Loucy (cell line): ENCODE results near the gene ZBTB38.
A peak's percentile ranks its signal among the peaks of the same experiment; 100 is the strongest.

Experiments used
- H2AFZ ChIP-seq: fragments of 200-600 bp; sonication (generic); 2 replicates; pipeline ENCODE4 v1.6.0; 2016; ENCODE audit warnings: antibody characterized with exemption, mild to moderate bottlenecking, low read length, moderate library complexity
- H3F3A ChIP-seq: fragments of 200-600 bp; 2 replicates; pipeline ENCODE4 v1.6.0; 2016; ENCODE audit warnings: antibody characterized with exemption, low read depth, mild to moderate bottlenecking
- H3K27me3 ChIP-seq: fragments of 200-600 bp; sonication (generic); 2 replicates; pipeline ENCODE4 v1.6.1; 2014; ENCODE audit warnings: low read length, mild to moderate bottlenecking; ENCODE audit not compliant: insufficient read depth, poor library complexity, severe bottlenecking
- H3K36me3 ChIP-seq: fragments of 200-600 bp; sonication (generic); 2 replicates; pipeline ENCODE4 v1.6.1; 2016; ENCODE audit warnings: low read length; ENCODE audit not compliant: insufficient read depth
- H3K4me1 ChIP-seq: fragments of 200-600 bp; sonication (generic); 2 replicates; pipeline ENCODE4 v1.5.1; 2014; ENCODE audit warnings: low read length, mild to moderate bottlenecking; ENCODE audit not compliant: insufficient read depth, poor library complexity, severe bottlenecking
- H3K4me2 ChIP-seq: fragments of 200-600 bp; sonication (generic); 2 replicates; pipeline ENCODE4 v1.6.0; 2014; ENCODE audit warnings: antibody characterized with exemption, low read length, low read depth, mild to moderate bottlenecking; ENCODE audit not compliant: poor library complexity, severe bottlenecking
- H3K4me3 ChIP-seq: fragments of 200-600 bp; sonication (generic); 2 replicates; pipeline ENCODE4 v1.5.1; 2014; ENCODE audit warnings: low read length, mild to moderate bottlenecking, mixed read lengths; ENCODE audit not compliant: poor library complexity, severe bottlenecking
- H3K79me2 ChIP-seq: fragments of 200-600 bp; sonication (generic); 2 replicates; pipeline ENCODE4 v1.6.1; 2014; ENCODE audit warnings: low read length; ENCODE audit not compliant: insufficient read depth
- H3K9ac ChIP-seq: fragments of 200-600 bp; sonication (generic); 2 replicates; pipeline ENCODE4 v1.6.0; 2014; ENCODE audit warnings: mild to moderate bottlenecking, low read depth, low read length, moderate library complexity; ENCODE audit not compliant: poor library complexity, severe bottlenecking
- H3K9me2 ChIP-seq: fragments of 200-600 bp; sonication (generic); replicated peaks from 2 replicates; pipeline ENCODE4 v1.6.1; 2016; ENCODE audit warnings: low read depth, low read length, mixed read lengths
- H3K9me3 ChIP-seq: fragments of 200-600 bp; sonication (generic); 2 replicates; pipeline ENCODE4 v1.6.1; 2014; ENCODE audit warnings: mild to moderate bottlenecking, antibody characterized with exemption, low read length, low read depth; ENCODE audit not compliant: insufficient read depth
- H4K20me1 ChIP-seq: fragments of 200-600 bp; sonication (generic); 2 replicates; pipeline ENCODE4 v1.6.0; 2014; ENCODE audit warnings: antibody characterized with exemption, low read length, mild to moderate bottlenecking; ENCODE audit not compliant: insufficient read depth, poor library complexity, severe bottlenecking
- CTCF ChIP-seq: fragments of 200-600 bp; sonication (generic); conservative IDR thresholded peaks from 2 replicates; pipeline ENCODE4 v1.5.1; 2014; ENCODE audit warnings: mild to moderate bottlenecking, antibody characterized with exemption, low read length
- EZH2phosphoT487 ChIP-seq: fragments of 200-600 bp; IDR thresholded peaks from 2 replicates; pipeline ENCODE4 v1.6.1; 2018; ENCODE audit warnings: antibody characterized with exemption, mild to moderate bottlenecking, moderate library complexity, borderline replicate concordance

The ZBTB38 gene

DNA sequence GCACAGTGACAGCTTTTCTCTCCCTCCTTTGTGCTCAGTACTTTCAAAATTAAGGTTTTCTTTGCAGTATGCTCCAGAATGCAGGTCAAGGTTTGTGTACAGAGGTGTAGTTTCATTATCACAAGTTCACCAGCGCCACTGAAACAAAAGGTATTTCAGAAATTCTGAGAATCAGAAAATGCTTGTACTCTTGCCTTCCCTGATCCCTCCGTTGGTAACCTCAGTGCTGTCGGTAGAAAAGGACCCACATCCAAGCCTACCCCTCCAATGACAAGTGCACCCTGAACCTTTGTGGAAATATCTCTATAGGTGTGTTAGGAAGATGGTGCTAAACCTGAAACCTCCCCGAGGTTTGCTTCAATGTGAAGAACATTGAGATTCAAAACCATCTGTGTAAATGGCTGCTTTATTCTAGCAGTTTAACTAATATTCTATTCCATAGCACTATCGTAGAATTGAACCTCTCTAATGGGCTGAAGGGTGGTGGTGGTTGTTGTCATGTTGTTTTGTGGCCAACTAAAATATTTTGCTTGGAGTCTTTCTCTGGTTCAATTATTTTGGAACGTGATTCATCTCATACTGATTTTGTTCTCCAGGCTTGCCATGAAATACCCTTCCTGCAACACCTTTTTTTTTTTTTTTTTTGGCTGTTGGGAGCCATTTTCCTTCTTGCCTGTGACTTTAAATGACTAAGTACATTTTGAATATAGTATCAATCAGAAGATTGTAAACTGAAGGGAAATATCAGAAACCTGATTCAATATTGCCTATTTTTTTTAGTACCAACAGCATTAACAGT, 20.7 kb downstream of the ZBTB38 start:
- TF ChIP-seq EZH2phosphoT487 (no peak), CTCF (no peak)
- no peak overlapping the region for H3K4me2 ChIP-seq
- H3K9me2 ChIP-seq: no peaks in the 10 kb centered on the region
- H3K4me1 ChIP-seq: no peaks in the 10 kb centered on the region
- no peaks in the 10 kb centered on the region for H3K27me3 ChIP-seq
- H3K79me2 ChIP-seq: no peaks in the 10 kb centered on the region
- peak overlapping the region; percentile 37; the same call in 1 of the 2 replicates for H2AFZ ChIP-seq
- H4K20me1 ChIP-seq: no peaks in the 10 kb centered on the region
- no peaks in the 10 kb centered on the region for H3F3A ChIP-seq
- no peaks in the 10 kb centered on the region for H3K9me3 ChIP-seq
- no peaks in the 10 kb centered on the region for H3K36me3 ChIP-seq
- H3K4me3 ChIP-seq: no peak overlapping the region
- no peak overlapping the region for H3K9ac ChIP-seq

DNA sequence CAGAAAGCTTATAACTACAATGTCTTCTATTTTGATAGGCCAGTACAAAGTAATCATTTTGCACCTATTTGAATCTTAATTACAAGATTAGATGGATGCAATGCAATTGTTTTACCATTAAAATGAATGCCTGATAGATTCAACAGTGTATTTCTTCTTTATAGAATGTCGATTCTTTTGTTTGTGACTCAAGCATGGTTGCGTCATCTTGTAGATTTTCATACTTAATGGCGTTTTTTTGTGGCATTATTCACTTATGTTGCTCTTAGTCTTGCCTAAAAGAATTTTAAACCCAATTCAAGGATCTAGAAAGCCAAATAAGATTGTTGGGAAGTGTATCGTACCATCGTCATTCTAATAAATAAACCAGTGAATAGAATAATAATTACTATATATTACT, 21.4 kb downstream of the ZBTB38 start:
- H4K20me1 ChIP-seq: no peaks in the 10 kb centered on the region
- no peak overlapping the region for H3K9ac ChIP-seq
- no peaks in the 10 kb centered on the region for H3F3A ChIP-seq
- no peak overlapping the region for H2AFZ ChIP-seq
- no peaks in the 10 kb centered on the region for H3K4me1 ChIP-seq
- no peaks in the 10 kb centered on the region for H3K27me3 ChIP-seq
- no peaks in the 10 kb centered on the region for H3K79me2 ChIP-seq
- H3K36me3 ChIP-seq: no peaks in the 10 kb centered on the region
- no peak overlapping the region for H3K4me3 ChIP-seq
- no peaks in the 10 kb centered on the region for H3K9me2 ChIP-seq
- TF ChIP-seq EZH2phosphoT487 (no peak), CTCF (no peak)
- H3K9me3 ChIP-seq: no peaks in the 10 kb centered on the region
- no peak overlapping the region for H3K4me2 ChIP-seq

- Histone ChIP-seq H2AFZ (no peak overlapping the region), H3F3A (no peaks in the 10 kb centered on the region), H3K79me2 (no peaks in the 10 kb centered on the region), H3K4me1 (no peaks in the 10 kb centered on the region), H3K36me3 (no peaks in the 10 kb centered on the region), H3K9me3 (no peaks in the 10 kb centered on the region), H3K9me2 (no peaks in the 10 kb centered on the region), H3K4me3 (no peak overlapping the region), H3K27me3 (no peaks in the 10 kb centered on the region), H4K20me1 (no peaks in the 10 kb centered on the region), H3K4me2 (no peak overlapping the region), H3K9ac (no peak overlapping the region)
- TF ChIP-seq EZH2phosphoT487: no peak
Measured at GRCh38 chr3:141390747-141391146, 22.4 kb downstream of the ZBTB38 start.
